GM19240 (cell line): ENCODE data around the gene SPOCD1.
"Not testable (repeated sequence)": the region's sequence is repeated elsewhere in the genome, so short reads cannot be mapped to it uniquely, and the experiment has no call there.

ENCODE experiments used
- DNase-seq: peaks from one replicate; pipeline ENCODE4 v3.0.0; 2011; ENCODE audit warnings: low spot score; ENCODE audit not compliant: insufficient read length

The SPOCD1 gene

DNA sequence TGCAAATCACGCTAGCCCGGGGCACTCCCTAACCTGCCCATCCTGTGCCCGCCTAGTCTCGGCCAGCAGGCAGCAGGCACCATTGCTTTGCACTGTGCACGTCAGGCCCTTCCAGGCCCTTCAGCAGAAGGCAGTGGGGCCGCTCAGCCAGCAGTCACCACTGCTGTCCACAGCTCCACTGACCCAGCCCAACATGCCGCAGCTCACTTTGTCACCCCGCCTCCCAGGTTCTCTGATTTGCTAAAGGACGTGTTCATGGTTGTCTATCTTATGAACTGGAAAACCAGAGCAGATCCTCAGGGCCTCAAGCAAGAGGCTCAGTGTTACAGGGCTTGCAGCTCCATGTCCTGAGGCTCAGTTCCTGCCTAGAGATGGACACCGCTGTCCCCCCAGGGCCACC, 14.2 kb upstream of the SPOCD1 start:
- DNase-seq, result no peak

DNA sequence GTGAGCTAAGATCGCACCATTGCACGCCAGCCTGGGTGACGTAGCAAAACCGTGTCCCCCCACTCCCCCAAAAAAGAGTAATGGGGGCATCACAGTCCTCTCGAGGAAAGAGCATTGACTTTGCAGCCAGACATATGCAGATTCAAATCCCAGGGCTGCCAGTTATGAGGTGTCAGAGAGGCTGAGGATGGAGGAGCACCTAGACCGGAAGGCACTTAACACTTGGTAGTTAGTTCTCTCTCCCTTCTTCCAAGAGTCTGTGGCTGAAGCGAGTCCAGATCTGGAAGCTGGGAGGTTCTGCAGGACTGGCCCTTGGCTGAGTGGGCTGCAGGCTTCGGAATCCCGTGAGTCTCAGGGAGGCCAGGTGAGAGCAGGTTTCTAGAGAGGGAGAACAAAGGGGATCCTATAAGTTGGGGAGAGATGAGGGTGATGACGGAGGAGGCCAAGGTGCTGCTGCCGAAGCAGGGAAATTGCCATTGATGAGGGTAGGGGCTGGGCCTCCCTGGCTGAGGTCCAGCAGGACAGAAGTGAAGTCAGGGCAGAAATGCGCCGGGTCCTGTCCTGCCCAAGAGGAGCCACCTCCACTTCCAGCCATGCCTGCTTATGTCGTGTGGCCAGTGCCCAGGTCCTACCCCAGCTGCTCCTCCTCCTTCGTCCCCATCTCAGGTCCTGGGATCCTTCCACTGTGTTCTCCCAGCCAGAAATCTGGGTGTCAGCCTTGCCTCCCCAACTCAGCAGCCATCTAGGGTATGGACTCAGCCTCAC, 13.3 kb upstream of the SPOCD1 start:
- no peak for DNase-seq

DNA sequence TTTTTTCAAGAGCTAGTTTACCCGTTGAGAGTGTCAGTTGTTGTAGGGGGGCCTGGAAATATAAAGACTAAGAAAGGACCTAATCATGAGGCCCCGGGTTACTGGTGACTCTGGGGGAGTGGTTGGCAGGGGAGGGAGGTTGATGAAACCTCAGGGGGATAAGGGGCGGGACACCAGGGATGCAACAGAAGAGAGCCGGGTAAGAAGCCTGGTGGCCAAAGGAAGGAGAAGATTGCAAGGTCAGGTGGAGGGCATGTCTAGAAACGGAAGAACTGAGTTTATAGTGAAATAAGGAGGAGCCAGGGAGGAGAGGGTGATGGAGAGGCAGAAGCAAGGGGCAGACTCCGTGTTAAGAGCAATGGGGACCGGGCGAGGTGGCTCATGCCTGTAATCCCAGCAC, 12.5 kb upstream of the SPOCD1 start:
- no peak for DNase-seq

DNA sequence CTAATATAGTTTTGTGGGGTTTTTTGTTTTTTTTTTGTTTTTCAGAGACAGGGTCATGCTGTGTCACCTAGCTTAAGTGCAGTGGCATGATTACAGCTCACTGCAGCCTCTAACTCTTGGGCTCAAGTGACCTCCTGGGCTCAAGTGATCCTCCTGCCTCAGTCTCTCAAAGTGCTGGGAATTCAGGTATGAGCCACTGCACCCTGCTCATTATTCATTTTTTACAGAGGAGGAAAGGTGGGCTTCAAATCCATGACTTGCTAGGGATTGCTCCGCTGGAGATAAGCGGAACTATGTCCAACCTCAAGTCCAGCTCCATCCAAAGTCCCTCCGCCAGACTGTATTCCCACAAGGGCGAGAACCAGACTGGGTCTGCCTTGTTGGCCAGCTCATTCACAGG, 8.0 kb upstream of the SPOCD1 start:
- DNase-seq, result no peak

GRCh38 chr1:31822766-31823165, 6.9 kb upstream of the SPOCD1 start:
- no peak for DNase-seq

DNA sequence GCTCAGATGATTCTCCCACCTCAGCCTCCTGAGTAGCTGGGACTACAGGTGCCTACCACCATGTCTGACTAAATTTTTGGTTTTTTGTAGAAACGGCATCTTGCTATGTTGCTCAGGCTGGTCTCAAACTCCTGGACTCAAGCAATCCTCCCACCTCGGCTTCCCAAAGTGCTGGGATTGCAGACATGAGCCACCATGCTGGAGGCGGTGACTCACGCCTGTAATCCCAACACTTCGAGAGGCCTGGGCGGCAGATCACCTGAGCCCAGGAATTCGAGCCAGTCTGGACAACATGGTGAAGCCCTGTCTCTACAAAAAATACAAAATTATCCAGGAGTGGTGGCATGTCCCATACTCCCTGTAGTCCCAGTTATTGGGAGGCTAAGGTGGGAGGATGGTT, 4.4 kb upstream of the SPOCD1 start:
- not testable (repeated sequence) for DNase-seq

DNA sequence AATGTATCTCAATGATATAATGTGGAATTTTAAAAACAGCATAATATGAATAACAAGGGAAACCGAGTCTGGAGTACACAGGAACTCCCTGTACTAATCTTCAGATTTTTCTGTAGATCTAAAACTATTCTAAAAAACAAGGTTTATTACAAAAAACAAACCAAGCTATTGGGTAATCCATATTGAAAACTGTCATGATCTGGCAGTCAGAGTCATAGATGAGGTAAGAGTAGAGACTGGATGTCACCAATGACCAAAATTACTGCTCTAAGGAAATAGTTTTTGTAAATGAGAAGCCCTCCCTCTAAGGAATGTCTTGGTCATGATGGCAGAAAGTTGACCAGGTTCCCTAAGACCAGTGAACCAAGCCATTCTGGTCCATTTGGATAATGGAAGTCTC, 2.4 kb upstream of the SPOCD1 start:
- no peak for DNase-seq

DNA sequence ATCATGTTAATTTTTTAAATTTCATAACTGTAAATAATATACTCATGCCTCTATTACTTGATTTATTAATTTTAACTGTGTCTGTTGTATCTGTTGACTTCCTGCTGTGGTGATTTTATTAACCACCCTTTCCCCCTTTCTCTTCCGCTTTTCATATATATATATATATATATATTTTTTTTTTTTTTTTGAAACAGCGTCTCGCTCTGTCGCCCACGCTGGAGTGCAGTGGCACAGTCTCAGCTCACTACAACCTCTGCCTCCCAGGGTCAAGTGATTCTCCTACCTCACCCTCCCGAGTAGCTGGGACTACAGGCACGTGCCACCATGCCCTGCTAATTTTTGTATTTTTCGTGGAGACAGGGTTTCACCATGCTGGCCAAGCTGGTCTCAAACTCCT, 1.1 kb upstream of the SPOCD1 start:
- DNase-seq, result not testable (repeated sequence)

GRCh38 chr1:31816501-31816900, 679 bp upstream of the SPOCD1 start:
- not testable (repeated sequence) for DNase-seq

GRCh38 chr1:31815307-31815645, 546 bp downstream of the SPOCD1 start:
- DNase-seq, result no peak

DNA sequence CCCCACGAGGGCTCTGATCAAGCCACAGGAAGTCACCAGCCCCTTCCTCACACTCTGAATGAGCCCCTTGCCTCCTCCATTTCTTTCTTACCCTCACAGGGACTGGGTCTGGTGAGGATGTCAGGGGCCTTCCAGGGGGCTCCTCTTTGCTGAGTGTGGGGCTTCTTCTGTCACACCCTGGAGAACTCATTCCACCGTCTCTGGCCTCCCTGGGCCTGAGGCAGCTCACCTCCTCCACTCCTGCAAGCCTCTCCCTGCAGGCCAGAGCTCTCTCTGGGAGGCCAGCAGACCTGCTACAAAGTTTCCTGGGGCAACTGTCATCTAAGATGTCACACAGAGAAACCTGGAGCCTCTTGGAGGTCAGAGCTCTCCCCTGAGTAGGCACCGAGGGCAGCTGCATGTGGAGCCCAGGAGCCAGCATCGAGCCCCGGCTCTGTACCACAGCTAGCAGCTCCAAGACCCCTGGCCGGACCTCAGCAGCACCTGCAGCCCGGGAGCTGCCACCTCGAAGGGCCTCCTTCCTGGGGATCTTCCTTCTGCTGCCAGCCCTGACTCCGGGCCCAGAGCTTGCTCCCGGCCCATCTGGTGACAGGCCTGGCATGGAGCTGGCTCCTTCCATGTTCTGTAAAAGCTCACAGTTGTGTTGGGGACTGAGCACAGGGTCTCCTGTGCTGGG, 1.1 kb downstream of the SPOCD1 start:
- no peak for DNase-seq

DNA sequence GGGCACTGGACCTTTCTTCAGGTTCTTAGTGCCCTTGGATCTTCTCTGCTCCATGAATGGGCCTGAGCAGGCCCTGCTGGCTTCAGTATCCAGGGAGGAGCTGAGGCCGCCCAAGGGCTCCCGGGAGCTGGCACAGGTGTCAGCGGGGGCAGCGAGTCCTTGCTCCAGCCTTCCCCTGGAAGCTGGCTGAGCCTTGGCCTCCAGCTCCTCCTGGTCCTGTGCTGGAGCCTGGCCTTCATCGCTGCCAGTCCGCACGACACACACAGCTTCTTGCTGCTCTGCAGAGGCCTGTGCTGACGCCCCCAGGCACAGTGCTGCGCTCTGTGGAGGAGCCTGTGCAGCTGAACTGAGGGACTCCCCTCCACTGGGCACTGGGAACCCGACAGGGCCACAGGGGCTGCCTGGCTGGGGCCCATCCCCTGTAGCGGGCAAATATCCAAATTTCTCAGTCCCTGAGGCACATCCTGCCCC, 1.7 kb downstream of the SPOCD1 start:
- DNase-seq, result no peak

- no peak for DNase-seq
These were observed 3.5 kb downstream of the SPOCD1 start for GRCh38 chr1:31812158-31812829.

DNA sequence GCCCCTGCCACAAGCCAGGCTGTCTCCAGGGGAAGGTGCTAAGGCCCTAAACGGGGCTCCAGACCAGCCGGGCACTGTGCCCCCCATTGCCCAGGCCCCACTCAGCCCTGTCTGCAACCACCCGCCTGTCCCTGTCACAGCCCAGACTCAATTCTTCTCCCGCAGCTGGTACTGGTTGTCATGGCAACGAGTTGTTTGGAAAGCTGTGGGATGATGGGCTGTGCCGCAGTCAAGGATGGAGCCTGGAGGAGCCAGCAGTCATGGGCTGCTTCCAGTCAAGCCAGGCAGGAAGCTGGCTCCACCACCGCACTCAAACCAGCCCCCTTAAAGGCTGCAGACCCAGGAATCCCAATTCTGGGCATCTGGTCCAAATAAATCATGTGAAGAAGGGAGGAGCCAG, 4.2 kb downstream of the SPOCD1 start:
- no peak for DNase-seq

DNA sequence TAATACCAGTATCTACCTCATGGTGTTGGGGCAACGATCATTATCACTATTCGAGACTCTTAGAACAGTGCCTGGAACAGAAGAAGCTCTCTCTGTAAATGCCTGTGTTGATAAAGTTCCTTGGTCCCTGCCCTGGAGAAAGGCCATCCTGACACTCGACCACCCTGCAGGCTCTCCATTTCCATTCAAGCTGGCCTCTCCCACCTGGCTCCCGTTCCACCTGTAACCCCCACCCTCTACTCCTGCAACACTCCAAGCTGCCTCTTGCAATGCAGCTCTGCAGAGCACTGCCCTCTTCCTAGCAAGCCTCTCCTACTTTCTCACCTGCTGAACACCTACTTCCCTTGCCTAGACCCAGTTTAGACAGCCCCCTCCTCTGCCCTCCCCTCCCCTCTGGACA, 6.1 kb downstream of the SPOCD1 start:
- DNase-seq, result no peak

- no peak for DNase-seq
These were observed 8.4 kb downstream of the SPOCD1 start for GRCh38 chr1:31807273-31808048.

GRCh38 chr1:31805318-31805717, 10.5 kb downstream of the SPOCD1 start:
- no peak for DNase-seq

- no peak for DNase-seq
These were observed 11.7 kb downstream of the SPOCD1 start for GRCh38 chr1:31804098-31804497.

- no peak for DNase-seq
These were observed 12.2 kb downstream of the SPOCD1 start for GRCh38 chr1:31803610-31804009.

GRCh38 chr1:31802190-31803150, 13.4 kb downstream of the SPOCD1 start:
- DNase-seq, result no peak

GRCh38 chr1:31801458-31801857, 14.4 kb downstream of the SPOCD1 start:
- no peak for DNase-seq
